ENCODE measurements around the gene C1orf50.

GRCh38 chr1:42783092-42783491 lies 16.0 kb downstream of the C1orf50 start:
- TF ChIP-seq, protein P1, sequence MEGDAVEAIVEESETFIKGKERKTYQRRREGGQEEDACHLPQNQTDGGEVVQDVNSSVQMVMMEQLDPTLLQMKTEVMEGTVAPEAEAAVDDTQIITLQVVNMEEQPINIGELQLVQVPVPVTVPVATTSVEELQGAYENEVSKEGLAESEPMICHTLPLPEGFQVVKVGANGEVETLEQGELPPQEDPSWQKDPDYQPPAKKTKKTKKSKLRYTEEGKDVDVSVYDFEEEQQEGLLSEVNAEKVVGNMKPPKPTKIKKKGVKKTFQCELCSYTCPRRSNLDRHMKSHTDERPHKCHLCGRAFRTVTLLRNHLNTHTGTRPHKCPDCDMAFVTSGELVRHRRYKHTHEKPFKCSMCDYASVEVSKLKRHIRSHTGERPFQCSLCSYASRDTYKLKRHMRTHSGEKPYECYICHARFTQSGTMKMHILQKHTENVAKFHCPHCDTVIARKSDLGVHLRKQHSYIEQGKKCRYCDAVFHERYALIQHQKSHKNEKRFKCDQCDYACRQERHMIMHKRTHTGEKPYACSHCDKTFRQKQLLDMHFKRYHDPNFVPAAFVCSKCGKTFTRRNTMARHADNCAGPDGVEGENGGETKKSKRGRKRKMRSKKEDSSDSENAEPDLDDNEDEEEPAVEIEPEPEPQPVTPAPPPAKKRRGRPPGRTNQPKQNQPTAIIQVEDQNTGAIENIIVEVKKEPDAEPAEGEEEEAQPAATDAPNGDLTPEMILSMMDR (IDR thresholded peaks at IDR 0.05; ENCODE audit: borderline replicate concordance, extremely low read depth, low read length, poor library complexity, severe bottlenecking) = no peak
- TF ChIP-seq EZH2 (IDR thresholded peaks at IDR 0.05; ENCODE audit: borderline replicate concordance, low read depth, low read length, severe bottlenecking) = no peak

All from DND-41 (cell line).